GM18951 (cell line): ENCODE data around the gene PYGB.

ENCODE experiments used
- POLR2A ChIP-seq: IDR thresholded peaks from 4 replicates; pipeline ENCODE4 v1.6.1; 2011; ENCODE audit warnings: mild to moderate bottlenecking; ENCODE audit not compliant: insufficient read length, insufficient read depth; ENCODE audit errors: extremely low read depth
- in situ Hi-C: fragments of 300-500 bp; cut with MboI; formaldehyde crosslinking; loops from one replicate; pipeline ENCODE4 v1.12.0; 2022; ENCODE audit warnings: low sequenced_read_pairs, mixed read lengths, inconsistent platforms; ENCODE audit not compliant: unreplicated experiment

PYGB gene

GRCh38 chr20:25247956-25248785 is at the start of gene PYGB:
Gene PYGB (plus strand): TSS chr20:25248085. CDS start chr20:25248179, 94 bp downstream.
- peak; percentile 88 for TF ChIP-seq POLR2A
- in situ Hi-C loops = no loop called here

GRCh38 chr20:25198663-25199383 is 49.1 kb upstream of the PYGB start:
- in situ Hi-C loops = loop anchor here (25.0 kb wide), 1 partner anchor 212 kb away; the partner anchor contains the start of gene APMAP
- no peak for TF ChIP-seq POLR2A

- in situ Hi-C loops = loop anchor here (25.0 kb wide), 1 partner anchor 212 kb away; the partner anchor contains the start of gene APMAP
- no peak for TF ChIP-seq POLR2A
Measured at GRCh38 chr20:25199473-25200260, 48.2 kb upstream of the PYGB start.

- in situ Hi-C loops = no loop called here
- no peak for TF ChIP-seq POLR2A
Measured at GRCh38 chr20:25203089-25203488, 44.8 kb upstream of the PYGB start.

GRCh38 chr20:25203871-25204320 is 44.0 kb upstream of the PYGB start:
- TF ChIP-seq POLR2A = no peak

GRCh38 chr20:25204550-25205276 is 43.2 kb upstream of the PYGB start:
- in situ Hi-C loops = no loop called here
- TF ChIP-seq POLR2A = no peak

More at GRCh38 chr20:25203871-25204320, 44.0 kb upstream of the PYGB start:
- in situ Hi-C loops = no loop called here

- in situ Hi-C loops = no loop called here
- no peak for TF ChIP-seq POLR2A
Measured at GRCh38 chr20:25205277-25206062, 42.4 kb upstream of the PYGB start.

- TF ChIP-seq POLR2A = no peak
- in situ Hi-C loops = no loop called here
Measured at GRCh38 chr20:25206063-25206403, 41.9 kb upstream of the PYGB start.

GRCh38 chr20:25206548-25206947 is 41.3 kb upstream of the PYGB start:
- in situ Hi-C loops = no loop called here
- TF ChIP-seq POLR2A = no peak

- TF ChIP-seq POLR2A = no peak
- in situ Hi-C loops = no loop called here
Measured at GRCh38 chr20:25207149-25207959, 40.5 kb upstream of the PYGB start.

GRCh38 chr20:25207960-25208534 is 39.8 kb upstream of the PYGB start:
- no peak for TF ChIP-seq POLR2A
- in situ Hi-C loops = no loop called here

- in situ Hi-C loops = no loop called here
Measured at GRCh38 chr20:25209400-25209799, 38.5 kb upstream of the PYGB start.

More at GRCh38 chr20:25209400-25209799, 38.5 kb upstream of the PYGB start:
- TF ChIP-seq POLR2A = no peak
